Hepatocyte (in vitro differentiated cells): ENCODE results near the gene TEX13A.

ENCODE experiments used
- CTCF ChIP-seq: fragments of 200-600 bp; sonication (generic); IDR thresholded peaks from 2 replicates; pipeline ENCODE4 v1.5.1; 2016; ENCODE audit warnings: antibody characterized with exemption, mild to moderate bottlenecking; ENCODE audit not compliant: poor library complexity
- EZH2phosphoT487 ChIP-seq: fragments of 200-600 bp; sonication (generic); IDR thresholded peaks from one replicate; pipeline ENCODE4 v1.6.1; 2018; ENCODE audit warnings: antibody characterized with exemption, mild to moderate bottlenecking, low read depth, moderate library complexity; ENCODE audit not compliant: unreplicated experiment, severe bottlenecking

- TF ChIP-seq CTCF (no peak), EZH2phosphoT487 (no peak)
Measured at GRCh38 chrX:105263801-105264200, 43.3 kb upstream of the TEX13A start.
